HG02610 (cell line): ENCODE measurements around the gene WNT4.

ENCODE experiments used
- ATAC-seq: cut with Tn5 transposase; IDR thresholded peaks from one replicate; pipeline ENCODE4 v1.9.1; 2021; ENCODE audit warnings: mild to moderate bottlenecking, moderate library complexity; ENCODE audit not compliant: unreplicated experiment

WNT4 gene

DNA sequence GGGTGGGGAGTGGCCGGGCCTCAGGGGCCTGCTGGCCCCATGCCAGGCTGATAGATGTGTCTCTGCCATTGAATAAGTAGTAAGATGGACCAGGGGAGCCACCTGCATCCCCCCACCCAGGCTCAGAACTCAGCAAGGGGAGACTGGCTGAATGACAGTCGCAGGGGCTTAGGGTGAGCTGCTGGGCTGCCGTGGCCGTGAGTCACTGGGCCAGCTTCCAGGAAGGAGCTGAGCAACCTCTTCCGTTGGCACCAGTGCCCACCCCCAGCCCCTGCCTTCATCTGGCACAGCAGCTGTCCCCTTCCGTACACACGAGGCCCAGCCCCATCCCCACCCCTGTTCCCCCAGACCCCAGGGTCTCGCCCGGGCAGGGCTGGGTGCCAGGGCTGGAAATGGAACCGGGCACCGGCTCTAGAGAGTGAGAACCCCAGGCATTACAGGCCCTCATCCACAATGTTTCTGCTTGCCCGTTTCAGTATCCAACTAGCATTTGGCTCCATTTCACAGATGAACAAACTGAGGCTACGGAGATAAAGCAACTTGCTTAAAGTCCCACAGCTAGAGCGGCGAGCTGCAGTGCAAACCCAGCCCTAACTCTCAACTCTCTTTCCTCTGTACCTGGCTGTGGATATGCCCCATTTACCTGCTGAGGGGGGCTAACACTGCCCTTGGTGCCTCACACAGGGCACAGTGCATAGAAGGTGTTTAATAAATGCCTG lies 10.2 kb downstream of the WNT4 start:
- ATAC-seq, result no peak

DNA sequence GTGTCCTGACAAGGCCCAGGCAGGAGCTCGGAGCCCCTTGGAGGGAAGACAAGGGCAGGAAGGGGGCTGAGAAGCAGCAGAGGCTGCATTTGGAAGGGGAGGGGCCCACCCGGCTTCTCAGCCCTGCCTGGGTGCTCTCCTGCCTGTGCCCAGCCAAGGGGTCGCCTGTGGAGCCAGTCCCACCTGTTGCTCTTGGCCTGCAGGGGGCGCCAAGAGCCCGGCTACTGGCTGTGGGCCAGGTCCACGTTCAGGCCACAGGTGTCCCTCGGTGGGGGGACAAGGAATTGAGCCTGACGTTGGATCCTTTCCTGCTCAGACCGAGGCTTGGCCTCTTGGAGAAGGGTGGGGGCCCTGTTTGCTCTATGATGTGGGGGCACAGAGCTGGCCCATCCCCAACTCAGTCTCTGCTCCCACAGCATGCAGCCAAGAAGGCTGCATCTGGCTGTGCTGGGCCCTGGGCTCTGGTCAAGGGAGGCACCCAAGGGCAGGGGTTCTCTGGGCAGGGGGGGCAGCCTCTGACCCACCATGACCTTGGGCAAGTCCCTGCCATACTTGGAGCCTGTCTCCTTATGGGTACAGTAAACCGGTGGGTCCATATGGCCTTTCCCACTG lies 10.9 kb downstream of the WNT4 start:
- ATAC-seq, result no peak

DNA sequence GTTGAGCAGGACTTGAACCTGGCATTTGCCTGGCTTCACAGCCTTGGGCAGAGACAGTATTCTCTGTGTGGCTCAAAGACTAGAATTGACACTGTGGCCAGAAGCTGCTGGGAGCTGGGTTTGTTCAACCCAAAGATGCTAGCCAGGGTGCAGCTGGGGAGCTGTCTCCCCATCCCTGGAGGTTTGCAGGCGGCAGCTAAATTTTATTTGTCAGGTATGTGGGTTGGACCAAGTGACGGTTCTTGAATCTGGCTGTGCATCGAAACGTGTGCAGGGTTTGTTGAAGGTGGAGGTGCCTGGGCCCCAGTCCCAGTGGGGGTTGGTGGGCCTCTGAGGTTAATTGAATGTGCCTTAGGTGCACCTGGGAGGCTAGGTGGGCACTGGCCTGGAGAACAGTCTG lies 11.8 kb downstream of the WNT4 start:
- no peak for ATAC-seq

DNA sequence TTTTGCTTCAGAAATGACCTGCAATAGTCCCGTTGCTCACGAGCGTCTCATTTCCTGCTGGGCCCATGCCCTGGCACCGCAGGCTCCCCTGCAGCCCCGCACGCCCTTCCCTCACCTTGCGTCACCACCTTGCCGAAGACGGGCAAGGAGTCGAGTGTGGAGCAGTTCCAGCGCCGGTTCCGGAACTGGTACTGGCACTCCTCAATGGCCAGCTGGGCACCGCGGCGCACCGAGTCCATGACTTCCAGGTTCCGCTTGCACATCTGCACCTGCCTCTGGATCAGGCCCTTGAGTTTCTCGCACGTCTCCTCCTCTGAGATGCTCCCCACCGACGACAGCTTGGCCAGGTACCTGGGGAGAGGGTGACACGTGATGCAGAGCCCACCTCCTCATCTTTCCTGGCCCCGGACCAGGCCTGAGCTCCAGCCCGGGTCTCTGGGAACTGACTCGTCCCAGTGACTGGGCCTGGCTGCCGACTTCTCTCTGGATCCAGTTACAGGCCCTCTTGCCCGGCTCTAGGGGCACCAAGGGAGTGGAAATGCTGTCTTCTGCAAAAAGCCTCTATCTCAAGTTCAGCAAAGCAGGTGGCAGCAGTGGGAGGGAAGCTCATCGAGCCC lies 13.3 kb downstream of the WNT4 start:
- ATAC-seq, result no peak

DNA sequence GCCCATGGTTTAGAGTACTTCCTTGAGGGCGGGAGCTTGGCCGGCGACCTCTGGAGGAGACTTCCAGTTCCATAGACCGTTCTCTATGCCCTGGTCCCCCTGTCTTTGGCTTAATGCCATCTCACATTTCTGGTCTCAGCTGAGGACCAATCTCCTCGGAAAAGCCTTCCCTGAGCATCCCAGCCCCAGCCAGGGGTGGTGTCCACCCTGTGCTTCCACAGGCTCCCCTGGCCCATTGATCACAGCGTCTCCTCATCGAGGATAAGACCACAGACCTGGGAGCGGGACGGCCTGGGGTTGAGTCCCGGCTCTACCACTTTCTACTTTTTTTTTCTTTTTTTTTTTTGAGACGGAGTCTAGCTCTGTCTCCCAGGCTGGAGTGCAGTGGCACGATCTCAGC lies 14.5 kb downstream of the WNT4 start:
- ATAC-seq, result no peak

DNA sequence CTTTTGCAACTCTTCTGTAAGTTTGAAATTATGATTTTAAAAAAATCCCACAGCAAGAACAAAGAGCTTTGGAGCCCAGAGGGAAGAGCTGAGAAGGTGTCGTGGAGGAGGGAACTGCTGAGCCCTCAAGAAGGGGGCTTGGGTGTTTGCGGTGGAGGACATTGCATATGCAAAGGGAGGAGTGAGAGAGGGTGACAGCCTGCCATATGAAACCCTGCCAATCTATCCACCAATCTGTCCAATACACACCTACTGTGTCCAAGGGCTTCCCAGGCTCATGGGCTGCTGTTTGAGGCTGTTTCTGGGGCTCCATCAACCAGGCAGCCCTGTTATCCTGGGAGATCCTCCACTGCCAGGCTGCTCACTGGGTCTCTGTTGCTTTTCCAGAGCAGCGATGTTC lies 15.2 kb downstream of the WNT4 start:
- no peak for ATAC-seq

DNA sequence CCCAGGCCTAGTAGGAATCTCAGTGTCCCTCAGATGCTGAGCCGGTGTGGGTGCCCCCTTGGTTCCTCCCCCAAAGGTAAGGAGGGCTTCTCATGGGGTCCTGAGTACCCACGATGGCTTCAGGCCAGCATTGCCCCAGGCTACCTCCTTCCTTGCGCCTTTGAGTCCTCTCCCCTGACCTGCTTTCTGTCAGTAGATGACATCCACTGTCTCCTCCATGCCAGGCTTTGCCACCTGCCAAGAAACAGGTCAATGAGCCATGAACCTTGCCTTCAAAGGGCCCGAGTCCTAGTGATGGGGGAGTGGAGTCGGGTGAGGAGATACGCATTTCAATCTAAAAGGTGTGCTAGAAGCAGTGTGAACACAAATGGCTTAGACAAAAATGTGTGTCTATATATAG lies 15.6 kb downstream of the WNT4 start:
- no peak for ATAC-seq

DNA sequence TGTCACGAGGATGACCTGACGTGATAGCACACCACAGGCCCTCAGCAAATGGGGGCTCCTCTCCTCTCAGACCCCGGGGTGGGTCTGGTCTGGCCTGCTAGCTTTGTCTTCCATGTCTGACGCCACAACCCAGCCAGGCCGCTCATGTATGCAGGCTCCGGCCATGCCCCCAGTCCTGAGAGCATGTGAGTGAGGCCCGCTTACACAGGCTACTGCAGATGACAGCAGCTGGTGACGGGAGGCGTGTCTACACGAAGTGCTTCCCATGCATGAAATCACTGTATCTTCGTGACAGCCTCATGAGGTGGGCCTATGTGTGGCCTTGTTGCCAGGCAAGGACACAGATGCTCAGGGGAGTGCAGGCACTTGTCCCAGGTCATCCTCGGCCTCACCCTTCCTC lies 16.4 kb downstream of the WNT4 start:
- ATAC-seq, result no peak

DNA sequence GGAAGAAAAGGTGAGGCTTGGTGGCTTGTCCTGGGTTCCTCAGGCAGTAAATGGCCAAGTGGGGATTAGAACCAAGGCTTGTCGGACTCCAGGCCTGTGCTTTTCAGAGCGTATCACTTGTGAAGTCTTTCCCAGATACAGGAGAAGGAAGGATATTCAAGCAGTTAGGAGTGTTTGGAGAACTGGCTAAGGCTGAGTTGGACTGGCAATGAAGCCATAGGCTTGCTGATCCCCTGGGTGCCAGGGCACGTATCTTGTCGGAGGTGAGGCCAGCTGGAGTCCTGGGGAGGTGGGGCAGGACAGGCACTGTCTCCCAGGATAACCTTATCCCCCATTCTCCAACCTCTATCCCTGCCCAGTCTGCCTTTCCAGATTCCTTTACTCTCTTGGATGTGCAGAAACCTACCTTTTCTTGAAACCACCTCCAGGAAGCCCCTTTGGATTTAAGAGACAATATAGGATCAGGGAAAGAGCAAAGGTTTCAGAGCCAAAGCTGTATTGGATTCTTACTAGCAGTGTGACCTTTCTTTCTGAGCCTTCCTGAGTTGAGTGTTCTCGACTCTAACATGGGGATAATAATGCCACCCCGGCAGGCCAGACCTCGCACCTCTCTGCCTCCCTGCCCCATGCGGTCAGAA lies 18.2 kb downstream of the WNT4 start:
- ATAC-seq, result no peak

DNA sequence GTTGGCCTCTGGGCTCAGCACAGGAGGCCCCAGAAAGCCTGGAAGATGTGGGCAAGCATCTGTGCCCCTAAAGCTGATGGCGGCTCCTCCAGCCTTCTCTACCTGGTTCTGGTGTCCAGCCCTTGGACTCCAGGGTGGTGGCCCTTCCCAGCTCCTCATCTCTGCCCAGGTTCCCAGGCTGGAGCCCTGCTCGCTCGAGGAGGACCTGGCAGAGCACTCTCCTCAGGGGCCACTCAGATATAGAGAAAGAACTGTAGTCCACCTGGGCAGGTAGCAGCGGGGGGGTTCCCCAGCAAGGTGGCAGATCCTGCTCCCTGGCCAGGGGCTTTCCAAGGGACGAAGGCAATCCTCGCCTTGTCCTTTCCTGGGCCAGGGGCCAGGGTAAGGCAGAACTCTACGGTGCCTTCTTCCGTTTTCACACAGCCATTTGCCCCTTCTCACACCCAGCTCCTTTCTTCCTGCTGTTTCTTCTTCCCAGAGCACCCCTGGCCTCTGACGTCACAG lies 18.9 kb downstream of the WNT4 start:
- ATAC-seq, result no peak

DNA sequence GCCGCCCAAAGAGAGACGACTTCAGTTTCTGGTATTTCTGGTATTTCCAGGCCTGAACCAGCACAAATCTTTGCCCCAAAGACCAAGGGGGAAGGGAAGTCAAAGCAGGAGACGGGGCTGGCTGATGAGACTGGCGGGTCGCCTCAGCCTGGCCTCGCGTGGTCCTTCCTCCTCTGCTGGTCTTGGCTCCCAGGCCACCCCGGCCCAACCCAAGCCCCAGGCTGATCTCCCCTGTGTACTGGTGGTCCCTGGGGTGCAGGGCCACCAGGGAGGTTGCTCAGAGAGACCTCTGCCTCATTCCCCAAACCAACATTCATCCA lies 19.9 kb downstream of the WNT4 start:
- no peak for ATAC-seq

DNA sequence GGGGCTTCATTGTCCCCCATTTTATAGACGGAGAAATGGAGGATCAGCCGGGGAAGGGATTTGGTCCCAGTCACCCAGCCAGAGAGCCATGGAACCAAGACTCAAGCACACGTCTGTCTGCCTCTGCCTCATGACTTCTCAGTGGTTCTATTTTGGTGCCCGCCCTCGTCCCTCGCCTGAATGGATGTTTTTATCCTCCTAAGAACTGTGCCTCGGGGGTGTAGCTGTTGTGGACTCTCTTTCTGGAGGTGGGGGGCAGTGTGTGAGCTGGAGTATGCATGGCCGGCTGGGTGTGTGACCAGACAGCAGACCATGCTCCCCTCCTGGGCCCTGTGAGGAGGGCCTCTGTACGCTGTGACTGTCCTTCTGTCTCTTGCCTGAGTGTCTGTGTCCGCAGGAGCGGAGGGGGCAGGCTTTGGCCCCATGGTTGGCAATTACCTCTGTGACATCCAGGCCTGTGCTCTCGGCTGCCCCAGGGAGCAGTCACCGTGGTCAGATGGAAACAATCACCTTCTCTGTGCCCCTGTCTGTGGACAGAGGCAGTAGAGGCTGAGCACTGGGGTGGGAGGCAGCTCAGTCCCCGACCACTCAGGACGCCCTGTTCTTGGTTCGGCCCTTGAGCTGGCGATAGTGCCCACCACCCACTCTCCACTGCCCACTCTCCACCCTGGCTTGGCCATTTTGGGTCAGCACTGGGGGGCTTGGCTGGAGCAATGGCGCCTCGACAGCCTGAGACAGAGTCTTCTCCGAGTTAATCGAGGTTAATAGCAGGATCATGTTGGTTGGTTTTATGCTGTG lies 20.4 kb downstream of the WNT4 start:
- ATAC-seq, result no peak

DNA sequence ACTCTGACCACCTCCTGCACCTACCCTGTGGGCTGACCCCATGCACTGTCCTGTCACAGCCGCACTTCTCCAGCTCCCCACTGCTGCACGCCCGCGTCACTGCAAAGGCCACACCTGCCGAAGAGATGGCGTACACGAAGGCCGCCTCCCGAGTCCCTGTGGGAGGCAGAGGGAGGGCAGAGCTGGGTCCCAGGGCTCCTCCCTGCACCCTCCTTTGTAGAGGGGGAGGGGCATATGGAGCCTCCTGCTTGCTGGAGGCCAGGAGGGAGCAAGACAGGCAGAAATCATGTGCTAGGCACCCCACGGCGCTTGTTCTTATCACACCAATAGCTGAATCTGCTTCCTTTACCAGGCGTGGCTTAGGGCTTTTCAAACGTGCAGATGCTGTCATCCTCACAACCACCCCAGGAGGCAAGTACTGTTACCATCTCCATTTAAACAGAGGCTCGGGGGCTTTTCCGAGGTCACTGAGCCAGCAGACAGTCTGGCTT lies 21.4 kb downstream of the WNT4 start:
- ATAC-seq, result no peak

DNA sequence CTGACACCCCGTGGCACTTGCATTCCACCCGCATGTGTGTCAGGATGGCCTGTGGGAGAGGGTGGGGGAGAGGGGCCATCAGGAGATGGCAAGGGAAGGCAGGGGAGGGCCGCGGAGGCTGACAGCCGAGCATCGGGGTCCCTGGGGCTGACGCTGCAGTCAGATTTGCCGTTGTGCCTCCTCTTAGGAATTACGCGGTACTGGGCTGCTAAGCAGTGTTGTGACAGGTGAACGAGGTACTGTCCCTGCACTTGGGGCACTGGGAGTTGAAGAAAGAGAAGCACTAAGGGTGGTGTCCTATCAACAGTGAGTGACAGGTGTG lies 22.5 kb downstream of the WNT4 start:
- no peak for ATAC-seq

DNA sequence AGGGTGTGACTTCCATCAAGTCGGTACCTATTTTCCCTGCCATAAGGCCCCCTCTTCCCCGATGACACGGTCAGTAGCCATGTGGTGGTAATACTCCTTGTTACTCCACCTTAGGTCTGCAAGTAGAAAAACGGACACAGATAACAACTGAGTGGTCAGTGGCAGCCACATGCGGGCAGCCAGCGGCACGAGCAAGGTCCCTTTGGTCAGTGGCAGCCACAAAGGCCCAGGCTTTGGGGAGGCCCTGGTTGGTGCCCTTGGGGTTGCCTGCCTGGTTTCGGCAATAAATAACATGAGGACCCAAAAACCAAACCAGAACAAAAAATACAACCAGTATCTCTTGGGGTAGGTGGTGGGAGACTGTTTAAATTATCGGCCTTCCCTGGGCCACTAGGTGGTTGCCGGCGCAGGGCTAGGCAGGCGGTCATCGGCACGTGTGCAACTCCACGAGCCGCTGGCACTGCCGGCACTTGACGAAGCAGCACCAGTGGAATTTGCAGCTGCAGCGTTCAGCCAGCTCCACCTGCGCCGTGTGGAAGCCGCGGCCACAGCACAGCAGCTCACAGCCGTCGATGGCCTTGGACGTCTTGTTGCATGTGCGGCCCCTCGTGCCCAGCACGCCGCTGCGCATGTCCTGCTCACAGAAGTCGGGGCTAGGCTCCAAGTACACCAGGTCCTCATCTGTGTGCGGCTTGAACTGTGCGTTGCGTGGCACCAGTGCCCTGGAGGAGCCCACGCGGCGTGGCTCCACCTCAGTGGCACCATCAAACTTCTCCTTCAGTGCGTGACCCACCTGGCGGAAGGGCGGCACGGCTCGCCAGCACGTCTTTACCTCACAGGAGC lies 23.1 kb downstream of the WNT4 start:
- ATAC-seq, result no peak

DNA sequence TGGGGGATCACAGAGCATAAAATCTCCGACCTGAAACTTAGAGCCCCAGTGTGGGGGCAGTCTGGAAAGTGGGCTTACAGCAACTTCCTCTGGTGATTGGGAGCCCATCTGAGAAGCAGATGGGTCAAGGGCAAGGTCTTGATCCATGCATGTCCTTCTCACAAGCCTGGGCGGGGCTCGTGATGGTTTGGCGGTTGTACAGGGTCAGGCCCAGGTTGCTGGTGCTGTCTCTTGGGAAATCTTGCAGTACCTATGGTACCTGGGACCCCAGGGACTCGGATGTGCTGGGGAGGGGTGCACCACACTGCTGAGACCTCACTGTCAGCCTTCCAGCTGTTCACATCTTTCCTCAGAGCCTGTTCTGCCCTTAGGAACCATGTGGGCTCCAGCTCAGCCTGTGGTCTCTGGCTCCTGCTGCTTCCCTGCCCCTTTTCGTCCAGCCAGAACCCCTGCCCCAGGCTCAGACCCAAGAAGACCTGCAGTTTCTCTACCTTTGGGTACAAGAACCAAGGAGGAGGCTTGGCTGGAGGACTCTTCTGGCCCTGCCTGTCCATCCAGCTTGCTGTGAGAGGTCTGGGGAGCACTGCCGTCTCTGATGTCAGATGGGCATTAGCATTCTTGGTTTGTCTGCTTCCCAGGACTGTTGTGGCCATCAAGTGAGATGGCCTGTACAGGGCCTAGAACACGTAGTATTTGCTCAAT lies 24.5 kb downstream of the WNT4 start:
- ATAC-seq, result no peak

DNA sequence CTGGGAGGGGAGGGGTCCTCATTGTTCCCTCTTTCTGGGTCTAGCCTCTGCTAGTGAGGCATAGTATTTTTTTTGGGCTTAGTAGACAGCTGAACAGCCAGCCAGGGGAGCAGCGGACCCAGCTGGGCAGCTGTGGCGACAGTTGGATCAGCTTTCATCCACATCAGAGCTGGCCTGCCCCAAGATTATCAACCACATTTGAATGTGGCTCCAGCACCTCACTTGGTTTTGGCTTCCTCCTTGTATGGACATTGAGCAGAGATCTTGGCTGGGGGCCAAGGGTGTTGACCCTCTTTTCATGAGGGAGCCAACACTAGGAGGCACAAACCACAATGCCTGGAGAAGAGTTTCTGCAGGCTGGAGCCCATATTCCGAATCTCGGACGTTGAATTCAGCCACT lies 25.0 kb downstream of the WNT4 start:
- ATAC-seq, result no peak

DNA sequence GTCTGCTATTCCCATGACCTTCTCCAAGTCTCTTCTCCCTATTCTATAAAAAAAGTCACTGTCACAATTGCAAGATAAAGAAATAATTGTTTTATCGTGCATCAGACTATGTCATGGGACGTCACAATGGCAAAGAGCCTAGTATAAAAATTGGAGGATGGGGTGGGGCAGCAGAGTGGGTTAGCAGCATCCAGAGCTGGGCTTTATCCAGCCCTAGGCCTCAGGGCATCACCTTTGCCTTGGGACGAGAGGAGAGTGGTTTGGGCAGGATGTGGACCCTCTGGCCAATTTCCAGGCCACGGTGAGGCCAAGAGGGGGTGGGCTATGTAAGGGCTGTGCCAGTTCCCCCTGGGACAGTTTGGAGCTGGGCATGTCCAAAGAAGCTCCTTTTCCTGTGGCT lies 25.7 kb downstream of the WNT4 start:
- ATAC-seq, result no peak

DNA sequence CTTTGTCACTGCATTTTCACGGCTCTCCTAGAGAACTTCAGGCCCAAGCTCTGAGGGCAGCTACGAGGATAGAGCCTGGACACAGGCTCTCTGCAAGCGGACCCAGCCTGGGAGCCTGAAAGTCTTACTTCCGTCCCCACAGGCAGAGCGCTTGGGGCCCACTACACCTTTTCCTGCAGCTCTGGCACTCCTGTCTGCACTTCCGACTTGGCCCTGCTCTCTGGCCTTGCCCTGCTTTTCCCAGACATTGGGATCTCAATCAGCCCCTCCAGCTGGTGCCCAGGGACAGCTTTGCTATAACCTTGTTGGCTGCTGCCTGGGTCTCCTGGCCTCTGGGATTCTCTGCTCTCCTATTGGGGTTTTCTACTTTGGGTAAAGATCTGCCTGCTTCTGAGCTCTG lies 27.6 kb downstream of the WNT4 start:
- ATAC-seq, result no peak
